B cell (primary cell): ENCODE data around the gene MTERF1. TPM values are rescaled to one million over a fixed set of nuclear protein-coding genes. Genes with fewer than 3 reads are reported as not detected.
"Not testable (repeated sequence)": the region's sequence is repeated elsewhere in the genome, so short reads cannot be mapped to it uniquely, and the experiment has no call there.

ENCODE experiments used
- ATAC-seq: fragments of 200-7000 bp; cut with Tn5 transposase; one replicate; pipeline ENCODE4 v1.10.0; 2021; ENCODE audit warnings: low read depth, mild to moderate bottlenecking, moderate number of reproducible peaks, moderate library complexity
- CTCF ChIA-PET: fragments of 350-600 bp; sonication (Branson Sonifier 250); formaldehyde crosslinking; loops from one replicate; lab custom pipeline; 2021; ENCODE audit warnings: antibody characterized with exemption, inconsistent platforms; lab: Charles Lee
- POLR2A ChIA-PET: fragments of 350-600 bp; sonication (Branson Sonifier 250); formaldehyde crosslinking; loops from one replicate; lab custom pipeline; 2021; ENCODE audit warnings: antibody characterized with exemption; lab: Charles Lee
- DNase-seq: peaks from one replicate; pipeline ENCODE4 v3.0.0; 2013
- H2AFZ ChIP-seq: 2 replicates; pipeline ENCODE4 v1.6.1; 2012; ENCODE audit warnings: mild to moderate bottlenecking, low read depth, low read length; ENCODE audit not compliant: insufficient read depth, poor library complexity, severe bottlenecking
- H3K27ac ChIP-seq, 2 donors: 1 replicate in 1 of 2; 2 replicates in 1 of 2; pipeline ENCODE4 v1.5.1; 2012 to 2013; ENCODE audit warnings: low read length in 2 of 2, mild to moderate bottlenecking in 2 of 2, moderate library complexity in 1 of 2
- H3K27me3 ChIP-seq, 4 experiments: fragments of 200-600 bp in 1 of 4; sonication (generic) in 1 of 4; replicated peaks in 1 of 4; 1 replicate in 2 of 4; 2 replicates in 2 of 4; pipeline versions ENCODE4 v1.6.1 to v1.7.0; 2013 to 2016; ENCODE audit warnings: low read length in 3 of 4, mild to moderate bottlenecking in 2 of 4, mixed read lengths in 1 of 4, moderate library complexity in 1 of 4; ENCODE audit not compliant: insufficient read depth in 4 of 4, control insufficient read depth in 3 of 4; ENCODE audit errors: control extremely low read depth in 1 of 4
- H3K36me3 ChIP-seq, 2 experiments: replicated peaks in 1 of 2; 1 replicate in 1 of 2; 2 replicates in 1 of 2; pipeline versions ENCODE4 v1.6.1 to v1.7.1; 2013; ENCODE audit warnings: low read length in 1 of 2; ENCODE audit not compliant: insufficient read depth in 2 of 2, control insufficient read depth in 1 of 2; ENCODE audit errors: control extremely low read depth in 1 of 2, extremely low read depth in 1 of 2
- H3K4me1 ChIP-seq, 2 donors: fragments of 200-600 bp in 1 of 2; sonication (generic) in 1 of 2; 1 replicate in 1 of 2; 2 replicates in 1 of 2; pipeline versions ENCODE4 v1.5.1 to v1.6.1; 2013 to 2017; ENCODE audit warnings: low read length in 2 of 2; ENCODE audit not compliant: control insufficient read depth in 2 of 2, insufficient read depth in 2 of 2
- H3K4me2 ChIP-seq: replicated peaks from 2 replicates; pipeline ENCODE3; 2012; ENCODE audit warnings: mild to moderate bottlenecking, low read depth, low read length; ENCODE audit not compliant: poor library complexity, severe bottlenecking
- H3K4me3 ChIP-seq, 5 experiments: fragments of 200-600 bp in 1 of 5; sonication (generic) in 1 of 5; 1 replicate in 3 of 5; 2 replicates in 2 of 5; pipeline versions ENCODE4 v1.5.1 to v1.7.0; 2011 to 2016; ENCODE audit warnings: low read length in 4 of 5, mild to moderate bottlenecking in 4 of 5, low read depth in 2 of 5, control low read depth in 1 of 5, moderate library complexity in 1 of 5; ENCODE audit not compliant: insufficient read depth in 1 of 5; ENCODE audit errors: control extremely low read depth in 1 of 5, extremely low read depth in 1 of 5
- H3K79me2 ChIP-seq: fragments of 200-600 bp; sonication (generic); one replicate; pipeline ENCODE4 v1.6.0; 2016; ENCODE audit warnings: low read length; ENCODE audit not compliant: control insufficient read depth, insufficient read depth
- H3K9ac ChIP-seq: fragments of 200-600 bp; sonication (generic); 2 replicates; pipeline ENCODE4 v1.6.1; 2017; ENCODE audit warnings: mild to moderate bottlenecking, low read length, moderate library complexity
- H3K9me3 ChIP-seq, 3 donors: one replicate each; pipeline versions ENCODE4 v1.6.1 to v1.7.1; 2013; ENCODE audit warnings: low read length in 2 of 3; ENCODE audit not compliant: control insufficient read depth in 2 of 3, insufficient read depth in 1 of 3; ENCODE audit errors: control extremely low read depth in 1 of 3
- H4K20me1 ChIP-seq: 2 replicates; pipeline ENCODE4 v1.6.0; 2012; ENCODE audit warnings: mild to moderate bottlenecking, low read length; ENCODE audit not compliant: insufficient read depth, control insufficient read depth, poor library complexity, severe bottlenecking
- H3K27ac Mint-ChIP-seq: one replicate; pipeline ENCODE4 v1.8.0; 2021; ENCODE audit warnings: mixed read lengths
- H3K27me3 Mint-ChIP-seq: one replicate; pipeline ENCODE4 v1.8.0; 2021; ENCODE audit warnings: mixed read lengths
- H3K4me1 Mint-ChIP-seq: one replicate; pipeline ENCODE4 v1.8.0; 2021; ENCODE audit warnings: mixed read lengths
- H3K4me3 Mint-ChIP-seq: one replicate; pipeline ENCODE4 v1.8.0; 2021; ENCODE audit warnings: mixed read lengths
- H3K9me3 Mint-ChIP-seq: one replicate; pipeline ENCODE4 v1.8.0; 2022; ENCODE audit warnings: mixed read lengths; ENCODE audit not compliant: insufficient read depth
- EZH2 ChIP-seq: IDR thresholded peaks from 2 replicates; pipeline ENCODE4 v1.6.1; 2012; ENCODE audit warnings: borderline replicate concordance, low read depth, mild to moderate bottlenecking, moderate library complexity, low read length; ENCODE audit not compliant: insufficient read depth, poor library complexity, severe bottlenecking
- WGBS: methylation state at CpG from one replicate; pipeline ENCODE4 v1.1.5; 2013; ENCODE audit warnings: missing lambda C conversion rate; ENCODE audit not compliant: insufficient coverage; 5-methylcytosine and 5-hydroxymethylcytosine counted together
- intact Hi-C: fragments of 100-400 bp; cut with micrococcal nuclease; formaldehyde crosslinking; loops from one replicate; pipeline ENCODE4 v1.10.0; 2022
- polyA plus RNA-seq: library from polyadenylated mRNA; depleted of rRNA; stranded (reverse); fragments of >200 nt; gene quantifications from 2 replicates; pipeline ENCODE4 v1.2.3, GENCODE V29; 2012
- total RNA-seq, 2 donors: library from RNA; stranded (reverse); fragments of 120-200 nt in 1 of 2; gene quantifications; 1 replicate in 1 of 2; 2 replicates in 1 of 2; pipeline versions ENCODE4 v1.2.3 to v1.2.4, GENCODE V29; 2013 to 2022
- TF ChIP-seq, protein P1 (sequence below): fragments of 200-600 bp; IDR thresholded peaks from one replicate; pipeline ENCODE4 v1.8.0; 2022; ENCODE audit warnings: antibody characterized with exemption, mild to moderate bottlenecking

Gene MTERF1
- total and polyA plus RNA-seq, 2 donors (not counting 1 experiment from before 2014, with no cell fraction given) = 5.4 to 34.4 TPM

DNA sequence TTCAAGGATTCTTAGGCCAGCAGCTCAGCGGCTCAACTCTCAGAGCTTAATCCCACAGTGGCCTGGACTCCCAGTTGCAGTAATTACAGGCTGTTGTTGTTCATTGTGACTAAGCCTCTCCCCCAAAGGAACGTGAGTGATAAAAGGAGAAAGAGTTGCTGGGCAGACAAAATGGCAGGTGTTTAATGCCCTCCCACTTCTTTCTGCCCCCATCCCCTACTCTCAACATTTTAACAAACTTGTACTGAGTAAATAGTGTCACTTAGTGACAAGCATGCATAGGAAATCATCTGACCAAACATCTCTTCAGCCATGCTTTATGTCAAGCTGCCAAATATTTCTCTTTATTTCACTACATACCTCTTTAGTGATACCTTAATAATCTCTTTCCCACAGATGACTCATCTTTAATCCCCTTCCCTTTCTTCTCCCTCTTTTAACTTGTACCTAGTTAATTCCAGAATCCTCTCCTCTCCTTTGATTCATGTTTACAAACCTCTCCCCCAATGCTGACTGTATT is 12.4 kb upstream of the MTERF1 start:
- H3K4me2 ChIP-seq = no peak overlapping the region
- TF ChIP-seq, protein P1, sequence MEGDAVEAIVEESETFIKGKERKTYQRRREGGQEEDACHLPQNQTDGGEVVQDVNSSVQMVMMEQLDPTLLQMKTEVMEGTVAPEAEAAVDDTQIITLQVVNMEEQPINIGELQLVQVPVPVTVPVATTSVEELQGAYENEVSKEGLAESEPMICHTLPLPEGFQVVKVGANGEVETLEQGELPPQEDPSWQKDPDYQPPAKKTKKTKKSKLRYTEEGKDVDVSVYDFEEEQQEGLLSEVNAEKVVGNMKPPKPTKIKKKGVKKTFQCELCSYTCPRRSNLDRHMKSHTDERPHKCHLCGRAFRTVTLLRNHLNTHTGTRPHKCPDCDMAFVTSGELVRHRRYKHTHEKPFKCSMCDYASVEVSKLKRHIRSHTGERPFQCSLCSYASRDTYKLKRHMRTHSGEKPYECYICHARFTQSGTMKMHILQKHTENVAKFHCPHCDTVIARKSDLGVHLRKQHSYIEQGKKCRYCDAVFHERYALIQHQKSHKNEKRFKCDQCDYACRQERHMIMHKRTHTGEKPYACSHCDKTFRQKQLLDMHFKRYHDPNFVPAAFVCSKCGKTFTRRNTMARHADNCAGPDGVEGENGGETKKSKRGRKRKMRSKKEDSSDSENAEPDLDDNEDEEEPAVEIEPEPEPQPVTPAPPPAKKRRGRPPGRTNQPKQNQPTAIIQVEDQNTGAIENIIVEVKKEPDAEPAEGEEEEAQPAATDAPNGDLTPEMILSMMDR = no peak
- TF ChIP-seq EZH2 = no peak
- CTCF ChIA-PET = no interaction called here
- no peaks in the 10 kb centered on the region for H3K27me3 ChIP-seq
- ATAC-seq = no peak
- H3K4me1 Mint-ChIP-seq = no peaks in the 10 kb centered on the region
- intact Hi-C loops = no loop called here
- no peaks in the 10 kb centered on the region for H3K9me3 Mint-ChIP-seq
- no peaks in the 10 kb centered on the region for H3K36me3 ChIP-seq
- POLR2A ChIA-PET = no interaction called here
- WGBS = 100% methylated on average over 1 of the region's 2 CpGs
- no peak overlapping the region for H3K27ac Mint-ChIP-seq
- H3K9me3 ChIP-seq = peaks cover 0 to 11% (median 0%) of the 10 kb centered on the region in 3 donors
- no peaks in the 10 kb centered on the region for H3K79me2 ChIP-seq
- peaks cover 12% of the 10 kb centered on the region for H3K27me3 Mint-ChIP-seq
- no peak overlapping the region for H3K9ac ChIP-seq
- no peaks in the 10 kb centered on the region for H4K20me1 ChIP-seq
- H3K4me3 Mint-ChIP-seq = no peak overlapping the region
- no peak overlapping the region for H3K27ac ChIP-seq
- no peak for DNase-seq
- no peak overlapping the region for H3K4me3 ChIP-seq
- no peak overlapping the region for H2AFZ ChIP-seq
- H3K4me1 ChIP-seq = no peaks in the 10 kb centered on the region

DNA sequence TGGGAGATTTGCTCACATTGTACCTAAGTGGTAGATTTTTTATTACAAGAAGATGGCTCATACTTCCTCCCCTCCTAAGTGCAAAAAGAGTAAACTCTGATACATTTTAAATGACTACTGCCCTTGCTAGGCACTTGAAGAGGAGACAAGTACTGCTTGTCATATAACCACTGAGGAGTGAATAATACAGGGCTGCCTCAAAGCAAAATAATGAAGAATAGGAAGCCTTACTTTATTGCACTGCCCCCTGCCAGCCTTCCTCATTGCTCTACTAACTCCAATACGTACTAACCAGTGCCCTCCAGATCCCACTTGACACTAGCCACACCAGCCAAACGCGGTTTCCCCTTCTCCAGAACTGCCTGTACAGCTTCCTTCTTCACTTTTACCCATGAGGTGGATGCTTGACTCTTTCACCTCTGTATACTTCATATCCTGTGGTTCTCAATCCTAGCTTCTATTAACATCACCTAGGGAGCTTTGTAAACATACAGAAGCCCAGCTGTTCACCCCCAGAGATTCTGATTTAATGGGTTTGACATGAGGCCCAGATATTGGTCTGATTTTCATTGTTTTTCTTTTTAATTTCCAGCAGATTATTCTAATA is 11.7 kb upstream of the MTERF1 start:
- no peaks in the 10 kb centered on the region for H3K4me1 Mint-ChIP-seq
- WGBS = 49% methylated on average over 3 of the region's 3 CpGs
- H3K9me3 ChIP-seq = peaks cover 0 to 18% (median 0%) of the 10 kb centered on the region in 3 donors
- POLR2A ChIA-PET = no interaction called here
- no peak overlapping the region for H3K4me2 ChIP-seq
- no peak overlapping the region for H3K9ac ChIP-seq
- peaks cover under 1% of the 10 kb centered on the region for H3K9me3 Mint-ChIP-seq
- TF ChIP-seq, protein P1 = no peak
- TF ChIP-seq EZH2 = no peak
- CTCF ChIA-PET = no interaction called here
- no peaks in the 10 kb centered on the region for H3K79me2 ChIP-seq
- H3K4me1 ChIP-seq = no peaks in the 10 kb centered on the region
- DNase-seq (no peak), ATAC-seq (no peak)
- peaks cover 12% of the 10 kb centered on the region for H3K27me3 Mint-ChIP-seq
- H3K27me3 ChIP-seq = no peaks in the 10 kb centered on the region
- intact Hi-C loops = no loop called here
- H3K36me3 ChIP-seq = no peaks in the 10 kb centered on the region
- no peaks in the 10 kb centered on the region for H4K20me1 ChIP-seq
- no peak overlapping the region for H3K27ac ChIP-seq
- no peak overlapping the region for H3K27ac Mint-ChIP-seq
- no peak overlapping the region for H3K4me3 ChIP-seq
- no peak overlapping the region for H2AFZ ChIP-seq
- no peak overlapping the region for H3K4me3 Mint-ChIP-seq

DNA sequence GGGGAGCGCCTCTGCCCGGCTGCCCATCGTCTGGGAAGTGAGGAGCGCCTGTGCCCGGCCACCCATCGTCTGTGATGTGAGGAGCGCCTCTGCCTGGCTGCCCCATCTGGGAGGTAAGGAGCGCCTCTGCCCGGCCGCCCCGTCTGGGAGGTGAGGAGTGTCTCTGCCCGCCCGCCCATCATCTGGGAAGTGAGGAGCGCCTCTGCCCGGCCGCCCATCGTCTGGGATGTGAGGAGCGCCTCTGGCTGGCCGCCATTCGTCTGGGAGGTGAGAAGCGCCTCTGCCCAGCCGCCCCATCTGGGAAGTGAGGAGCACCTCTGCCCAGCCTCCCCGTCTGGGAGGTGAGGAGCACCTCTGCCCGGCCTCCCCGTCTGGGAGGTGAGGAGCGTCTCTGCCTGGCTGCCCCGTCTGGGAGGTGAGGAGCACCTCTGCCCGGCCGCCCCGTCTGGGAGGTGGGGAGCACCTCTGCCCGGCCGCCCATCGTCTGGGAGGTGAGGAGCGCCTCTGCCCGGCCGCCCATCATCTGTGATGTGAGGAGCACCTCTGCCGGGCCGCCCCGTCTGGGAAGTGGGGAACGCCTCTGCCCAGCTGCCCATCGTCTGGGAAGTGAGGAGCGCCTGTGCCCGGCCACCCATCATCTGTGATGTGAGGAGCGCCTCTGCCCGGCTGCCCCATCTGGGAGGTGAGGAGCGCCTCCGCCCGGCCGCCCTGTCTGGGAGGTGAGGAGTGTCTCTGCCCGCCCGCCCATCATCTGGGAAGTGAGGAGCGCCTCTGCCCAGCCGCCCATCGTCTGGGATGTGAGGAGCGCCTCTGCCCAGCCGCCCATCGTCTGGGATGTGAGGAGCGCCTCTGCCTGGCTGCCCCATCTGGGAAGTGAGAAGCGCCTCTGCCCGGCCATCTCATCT is 8.0 kb upstream of the MTERF1 start:
- H3K4me1 ChIP-seq, H2AFZ ChIP-seq, H4K20me1 ChIP-seq, H3K9me3 Mint-ChIP-seq, H3K4me3 ChIP-seq, H3K4me3 Mint-ChIP-seq, H3K4me1 Mint-ChIP-seq, intact Hi-C loops, H3K4me2 ChIP-seq, H3K27ac Mint-ChIP-seq, H3K9ac ChIP-seq, H3K36me3 ChIP-seq, H3K79me2 ChIP-seq, H3K27me3 Mint-ChIP-seq, CTCF ChIA-PET, POLR2A ChIA-PET, DNase-seq, H3K27ac ChIP-seq, ATAC-seq, H3K27me3 ChIP-seq: not testable (repeated sequence)
- 97% methylated on average over 60 of the region's 60 CpGs for WGBS
- H3K9me3 ChIP-seq = peaks cover 0 to 23% (median 0%) of the 10 kb centered on the region in 3 donors
